ENCODE results near the gene FHOD3.

Gene FHOD3

GRCh38 chr18:36387310-36387709, 89.8 kb downstream of the FHOD3 start:
- 93% methylated on average over 2 of the region's 3 CpGs for WGBS
- Histone ChIP-seq H3K27me3 (ENCODE audit: insufficient read depth, low read length) (no peaks in the 10 kb centered on the region), H3K9ac (ENCODE audit: low read depth, low read length) (no peak overlapping the region), H3K4me3 (ENCODE audit: low read length) (no peak overlapping the region), H3K9me3 (ENCODE audit: insufficient read depth, low read depth, low read length) (no peaks in the 10 kb centered on the region), H3K36me3 (ENCODE audit: insufficient read depth, low read length) (no peaks in the 10 kb centered on the region), H3K4me1 (ENCODE audit: insufficient read depth, low read length) (no peaks in the 10 kb centered on the region), H3K27ac (ENCODE audit: low read depth, low read length) (no peak overlapping the region)

DNA sequence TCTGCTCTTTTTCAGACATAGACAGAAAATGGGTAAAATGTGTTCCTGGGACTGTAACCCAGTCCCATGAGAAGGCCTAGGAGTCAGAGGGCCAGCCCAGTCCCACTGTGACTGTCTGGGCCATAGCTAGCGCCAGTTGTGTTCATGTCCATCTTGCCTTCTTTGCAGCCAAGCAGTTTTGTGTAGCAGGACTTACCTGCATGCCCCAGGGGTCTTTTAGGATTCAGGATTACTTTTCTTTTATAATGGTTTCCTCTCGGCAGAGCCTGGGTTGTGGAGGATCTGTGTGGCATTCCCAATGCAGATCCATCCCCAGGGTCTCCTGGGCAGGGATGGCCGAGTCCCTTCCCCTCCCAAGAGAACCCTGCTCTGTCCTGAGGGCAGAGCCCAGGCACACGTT, 90.8 kb downstream of the FHOD3 start:
- Histone ChIP-seq H3K27ac (ENCODE audit: low read depth, low read length) (no peak overlapping the region), H3K9ac (ENCODE audit: low read depth, low read length) (no peak overlapping the region), H3K9me3 (ENCODE audit: insufficient read depth, low read depth, low read length) (no peaks in the 10 kb centered on the region), H3K4me3 (ENCODE audit: low read length) (no peak overlapping the region), H3K27me3 (ENCODE audit: insufficient read depth, low read length) (no peaks in the 10 kb centered on the region), H3K4me1 (ENCODE audit: insufficient read depth, low read length) (no peaks in the 10 kb centered on the region), H3K36me3 (ENCODE audit: insufficient read depth, low read length) (no peaks in the 10 kb centered on the region)
- WGBS: 78% methylated on average over 4 of the region's 4 CpGs

DNA sequence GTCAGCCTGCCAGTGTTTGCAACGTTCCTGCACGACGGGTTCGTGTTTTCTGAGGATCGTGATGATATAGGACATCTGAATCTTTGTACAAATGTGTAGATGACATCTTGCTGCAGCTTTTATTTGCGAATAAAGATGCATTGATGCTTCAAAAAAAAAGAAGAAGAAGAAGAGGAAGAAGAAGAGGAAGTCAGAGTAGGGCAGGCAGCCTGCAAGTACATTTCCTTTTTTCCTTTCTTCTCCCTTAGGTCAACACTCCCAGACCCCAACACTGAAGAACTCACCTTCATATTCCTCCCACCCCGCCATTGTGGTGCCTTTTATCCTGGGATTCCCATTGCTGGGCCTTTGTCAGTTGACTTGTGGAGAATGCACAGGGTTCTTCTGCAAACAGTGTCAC, 91.5 kb downstream of the FHOD3 start:
- H3K9me3 ChIP-seq (ENCODE audit: insufficient read depth, low read depth, low read length): no peaks in the 10 kb centered on the region
- H3K9ac ChIP-seq (ENCODE audit: low read depth, low read length): no peak overlapping the region
- no peak overlapping the region for H3K4me3 ChIP-seq (ENCODE audit: low read length)
- no peaks in the 10 kb centered on the region for H3K36me3 ChIP-seq (ENCODE audit: insufficient read depth, low read length)
- no peak overlapping the region for H3K27ac ChIP-seq (ENCODE audit: low read depth, low read length)
- 91% methylated on average over 7 of the region's 7 CpGs for WGBS
- no peaks in the 10 kb centered on the region for H3K27me3 ChIP-seq (ENCODE audit: insufficient read depth, low read length)
- no peaks in the 10 kb centered on the region for H3K4me1 ChIP-seq (ENCODE audit: insufficient read depth, low read length)

DNA sequence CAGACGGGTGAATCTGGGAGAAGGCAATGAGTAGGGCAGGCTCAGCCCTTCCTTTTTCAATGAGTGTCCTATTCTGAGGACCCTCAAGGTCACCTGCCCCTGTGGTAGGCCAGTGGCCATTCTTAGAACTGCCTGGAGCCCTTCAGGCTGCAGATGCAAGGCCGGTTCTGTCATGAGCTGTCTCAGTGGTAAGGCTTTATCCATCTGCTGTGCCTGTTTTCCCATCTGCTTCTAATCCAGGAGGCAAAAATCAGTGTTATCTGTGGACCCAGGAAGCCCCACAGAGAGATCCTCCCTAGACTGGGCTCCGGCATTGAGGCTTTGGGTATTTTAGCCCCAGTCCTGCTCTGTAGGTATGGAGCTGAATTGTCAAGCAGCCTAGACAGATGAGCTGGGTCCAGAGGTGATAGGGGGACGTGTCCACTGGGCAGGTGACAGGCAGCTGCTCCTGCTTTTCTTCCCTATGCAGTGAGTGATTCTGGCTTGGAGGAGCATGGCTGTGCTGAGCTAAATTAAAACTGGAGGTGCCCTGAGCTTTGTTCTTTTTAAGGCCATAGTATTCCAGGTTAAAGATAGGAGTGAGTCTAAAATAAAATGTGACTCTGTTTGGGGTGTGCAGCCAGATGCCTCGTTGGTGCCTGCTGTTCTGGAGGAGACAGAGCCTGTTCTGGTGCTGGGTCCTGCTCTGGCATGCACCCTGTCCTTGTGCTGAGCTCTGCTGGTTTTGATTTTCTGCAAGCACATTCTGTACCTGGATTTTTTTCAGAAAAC, 92.5 kb downstream of the FHOD3 start:
- no peak overlapping the region for H3K9ac ChIP-seq (ENCODE audit: low read depth, low read length)
- WGBS: 87% methylated on average over 5 of the region's 5 CpGs
- H3K4me3 ChIP-seq (ENCODE audit: low read length): no peak overlapping the region
- H3K36me3 ChIP-seq (ENCODE audit: insufficient read depth, low read length): no peaks in the 10 kb centered on the region
- no peaks in the 10 kb centered on the region for H3K27me3 ChIP-seq (ENCODE audit: insufficient read depth, low read length)
- H3K9me3 ChIP-seq (ENCODE audit: insufficient read depth, low read depth, low read length): no peaks in the 10 kb centered on the region; the same call in 1 of the 2 replicates
- H3K27ac ChIP-seq (ENCODE audit: low read depth, low read length): no peak overlapping the region
- H3K4me1 ChIP-seq (ENCODE audit: insufficient read depth, low read length): no peaks in the 10 kb centered on the region

GRCh38 chr18:36391426-36392145, 94.1 kb downstream of the FHOD3 start:
- Histone ChIP-seq H3K4me3 (ENCODE audit: low read length) (no peak overlapping the region), H3K27me3 (ENCODE audit: insufficient read depth, low read length) (no peaks in the 10 kb centered on the region), H3K9me3 (ENCODE audit: insufficient read depth, low read depth, low read length) (peaks cover 15% of the 10 kb centered on the region), H3K27ac (ENCODE audit: low read depth, low read length) (no peak overlapping the region), H3K36me3 (ENCODE audit: insufficient read depth, low read length) (no peaks in the 10 kb centered on the region), H3K9ac (ENCODE audit: low read depth, low read length) (no peak overlapping the region), H3K4me1 (ENCODE audit: insufficient read depth, low read length) (no peaks in the 10 kb centered on the region)
- WGBS: 93% methylated on average over 7 of the region's 7 CpGs

DNA sequence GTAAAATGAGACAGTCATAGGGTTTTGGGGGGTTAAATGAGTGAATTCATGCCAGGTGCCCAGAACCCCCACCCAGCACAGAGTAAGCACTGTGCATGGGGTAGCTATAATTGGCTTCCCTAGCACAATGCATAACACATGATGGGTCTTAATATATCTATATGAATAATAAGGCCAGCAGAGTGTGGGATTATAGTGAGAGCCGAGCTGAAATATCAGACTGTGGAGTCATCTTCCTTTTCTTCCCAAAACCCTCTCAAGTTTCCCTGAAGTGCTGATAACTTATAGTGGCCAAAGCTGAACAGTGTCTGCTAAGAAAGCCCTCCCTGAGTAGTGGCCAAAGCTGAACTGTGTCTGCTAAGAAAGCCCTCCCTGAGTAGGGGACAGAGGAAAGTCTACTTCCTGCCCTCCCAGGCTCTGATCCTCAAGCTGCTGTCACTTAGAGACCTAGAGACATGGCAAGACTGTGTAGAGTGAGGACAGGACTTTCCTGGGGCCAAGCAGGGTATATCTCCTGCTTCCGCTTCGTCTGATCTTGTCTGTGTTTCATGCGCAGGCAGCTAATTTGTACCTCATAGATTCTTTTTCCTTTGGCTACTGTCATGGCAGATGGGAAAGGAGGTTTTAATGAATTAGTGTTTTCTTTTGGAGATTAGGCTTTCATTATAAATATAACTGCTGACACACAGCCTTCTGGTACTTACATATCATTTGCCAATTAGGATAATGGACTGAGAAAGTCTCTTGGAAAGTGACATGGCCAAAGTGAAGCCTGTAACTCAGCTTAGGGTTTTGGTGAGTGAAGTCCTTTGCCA, 94.9 kb downstream of the FHOD3 start:
- Histone ChIP-seq H3K4me3 (ENCODE audit: low read length) (no peak overlapping the region), H3K9me3 (ENCODE audit: insufficient read depth, low read depth, low read length) (peaks cover 16% of the 10 kb centered on the region), H3K36me3 (ENCODE audit: insufficient read depth, low read length) (no peaks in the 10 kb centered on the region), H3K27me3 (ENCODE audit: insufficient read depth, low read length) (no peaks in the 10 kb centered on the region), H3K9ac (ENCODE audit: low read depth, low read length) (no peak overlapping the region), H3K4me1 (ENCODE audit: insufficient read depth, low read length) (no peaks in the 10 kb centered on the region), H3K27ac (ENCODE audit: low read depth, low read length) (no peak overlapping the region)
- WGBS: 96% methylated on average over 4 of the region's 4 CpGs

GRCh38 chr18:36392979-36393287, 95.4 kb downstream of the FHOD3 start:
- H3K9me3 ChIP-seq (ENCODE audit: insufficient read depth, low read depth, low read length): peaks cover 16% of the 10 kb centered on the region
- no peak overlapping the region for H3K4me3 ChIP-seq (ENCODE audit: low read length)
- no peak overlapping the region for H3K27ac ChIP-seq (ENCODE audit: low read depth, low read length)
- H3K27me3 ChIP-seq (ENCODE audit: insufficient read depth, low read length): no peaks in the 10 kb centered on the region
- H3K36me3 ChIP-seq (ENCODE audit: insufficient read depth, low read length): no peaks in the 10 kb centered on the region
- H3K9ac ChIP-seq (ENCODE audit: low read depth, low read length): no peak overlapping the region
- WGBS: 92% methylated on average over 3 of the region's 3 CpGs
- H3K4me1 ChIP-seq (ENCODE audit: insufficient read depth, low read length): no peaks in the 10 kb centered on the region

DNA sequence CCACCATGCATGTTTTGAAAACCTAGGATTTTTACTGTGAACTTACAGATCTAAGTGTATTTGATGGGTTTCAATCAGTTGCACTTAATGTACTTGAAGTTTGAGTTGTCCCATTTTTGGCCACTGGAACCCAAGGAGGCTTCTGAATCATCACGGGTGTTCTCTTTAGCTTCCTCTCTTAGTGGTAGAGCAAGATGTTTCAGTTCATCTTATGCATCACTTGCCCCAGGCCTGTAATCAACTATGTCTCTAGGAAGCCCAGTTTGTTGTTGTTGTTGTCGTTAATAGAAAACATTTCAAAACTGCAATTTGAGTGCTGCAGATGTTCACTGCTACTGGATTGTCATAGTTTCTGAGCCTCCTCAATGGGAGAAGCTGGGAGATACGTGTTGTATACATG, 97.0 kb downstream of the FHOD3 start:
- no peaks in the 10 kb centered on the region for H3K36me3 ChIP-seq (ENCODE audit: insufficient read depth, low read length)
- 98% methylated on average over 2 of the region's 3 CpGs for WGBS
- no peak overlapping the region for H3K9ac ChIP-seq (ENCODE audit: low read depth, low read length)
- H3K9me3 ChIP-seq (ENCODE audit: insufficient read depth, low read depth, low read length): peaks cover 16% of the 10 kb centered on the region
- no peak overlapping the region for H3K4me3 ChIP-seq (ENCODE audit: low read length)
- no peak overlapping the region for H3K27ac ChIP-seq (ENCODE audit: low read depth, low read length)
- no peaks in the 10 kb centered on the region for H3K4me1 ChIP-seq (ENCODE audit: insufficient read depth, low read length)
- H3K27me3 ChIP-seq (ENCODE audit: insufficient read depth, low read length): no peaks in the 10 kb centered on the region

DNA sequence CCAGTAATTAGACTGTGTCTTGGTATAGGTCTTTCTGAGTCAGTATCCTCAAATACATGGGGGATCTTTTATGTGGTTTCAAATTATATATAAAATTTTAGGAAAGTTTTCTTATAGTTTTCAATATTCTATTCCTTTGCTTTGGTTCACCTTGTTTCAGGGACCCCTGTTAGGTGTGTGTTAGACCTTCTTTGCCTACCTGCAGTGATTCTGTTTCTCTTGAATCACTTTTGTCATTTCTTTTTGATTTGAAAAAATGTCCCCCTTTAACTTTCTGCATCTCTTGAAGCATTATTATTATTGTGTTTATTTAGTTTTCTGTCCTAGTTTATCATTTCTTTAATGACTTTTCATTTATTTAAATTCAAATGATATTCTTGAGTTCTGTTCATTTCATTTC, 98.7 kb downstream of the FHOD3 start:
- Histone ChIP-seq H3K4me1 (ENCODE audit: insufficient read depth, low read length) (no peaks in the 10 kb centered on the region), H3K9ac (ENCODE audit: low read depth, low read length) (no peak overlapping the region), H3K36me3 (ENCODE audit: insufficient read depth, low read length) (no peaks in the 10 kb centered on the region), H3K9me3 (ENCODE audit: insufficient read depth, low read depth, low read length) (peaks cover 16% of the 10 kb centered on the region), H3K27me3 (ENCODE audit: insufficient read depth, low read length) (no peaks in the 10 kb centered on the region), H3K27ac (ENCODE audit: low read depth, low read length) (no peak overlapping the region), H3K4me3 (ENCODE audit: low read length) (no peak overlapping the region)

- no peak overlapping the region for H3K4me3 ChIP-seq (ENCODE audit: low read length)
- peaks cover 16% of the 10 kb centered on the region for H3K9me3 ChIP-seq (ENCODE audit: insufficient read depth, low read depth, low read length)
- H3K27me3 ChIP-seq (ENCODE audit: insufficient read depth, low read length): no peaks in the 10 kb centered on the region
- H3K4me1 ChIP-seq (ENCODE audit: insufficient read depth, low read length): no peaks in the 10 kb centered on the region
- H3K9ac ChIP-seq (ENCODE audit: low read depth, low read length): no peak overlapping the region
- no peaks in the 10 kb centered on the region for H3K36me3 ChIP-seq (ENCODE audit: insufficient read depth, low read length)
- H3K27ac ChIP-seq (ENCODE audit: low read depth, low read length): no peak overlapping the region
Observed at GRCh38 chr18:36397033-36397432, 99.5 kb downstream of the FHOD3 start.

DNA sequence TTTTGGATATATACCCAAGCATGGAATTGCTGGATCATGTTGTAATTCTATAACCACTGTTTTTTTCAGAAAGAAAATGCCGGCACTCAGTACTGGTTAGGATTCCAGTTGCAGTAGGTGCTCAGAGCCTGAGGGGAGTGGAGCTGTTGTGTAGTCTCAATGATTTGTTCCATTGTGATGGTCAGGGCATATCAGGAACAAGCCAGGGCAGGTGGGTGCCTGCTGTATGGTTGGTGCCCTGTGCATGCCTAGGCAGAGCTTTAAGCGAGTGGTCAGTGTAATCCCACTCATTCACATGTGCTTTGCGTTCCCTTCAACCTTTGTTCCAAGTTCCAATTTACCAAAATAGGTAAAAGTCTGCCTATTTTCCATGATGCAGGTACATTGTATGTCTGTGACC, 100.9 kb downstream of the FHOD3 start:
- Histone ChIP-seq H3K36me3 (ENCODE audit: insufficient read depth, low read length) (no peaks in the 10 kb centered on the region), H3K27ac (ENCODE audit: low read depth, low read length) (no peak overlapping the region), H3K4me3 (ENCODE audit: low read length) (no peak overlapping the region), H3K9ac (ENCODE audit: low read depth, low read length) (no peak overlapping the region), H3K4me1 (ENCODE audit: insufficient read depth, low read length) (no peaks in the 10 kb centered on the region), H3K27me3 (ENCODE audit: insufficient read depth, low read length) (no peaks in the 10 kb centered on the region), H3K9me3 (ENCODE audit: insufficient read depth, low read depth, low read length) (peaks cover 16% of the 10 kb centered on the region)
- WGBS: 92% methylated on average over 3 of the region's 3 CpGs

Data from HUES64 (cell line).